HepG2 (cell line): ENCODE data around the gene SLC25A25. TPM values are rescaled to one million over a fixed set of nuclear protein-coding genes. Genes with fewer than 3 reads are reported as not detected.

Experiments
- CSRNP1 ChIP-seq: sonication (generic); formaldehyde crosslinking; IDR thresholded peaks from 2 replicates; pipeline ENCODE4 v1.8.1; 2023; ENCODE audit warnings: mild to moderate bottlenecking, missing genetic modification reagents
- FOXK1 ChIP-seq: sonication (generic); formaldehyde crosslinking; IDR thresholded peaks from 2 replicates; pipeline ENCODE4 v1.4.0; 2020; ENCODE audit warnings: low read depth, missing genetic modification reagents, borderline replicate concordance
- GFI1 ChIP-seq: sonication (generic); formaldehyde crosslinking; IDR thresholded peaks from 2 replicates; pipeline ENCODE4 v1.5.0; 2020; ENCODE audit warnings: missing genetic modification reagents, mild to moderate bottlenecking, borderline replicate concordance
- GRHL1 ChIP-seq: sonication (generic); formaldehyde crosslinking; conservative IDR thresholded peaks from 2 replicates; pipeline ENCODE4 v1.8.0; 2022; ENCODE audit warnings: missing genetic modification reagents
- KAT8 ChIP-seq: IDR thresholded peaks from 2 replicates; pipeline ENCODE4 v1.6.1; 2016; ENCODE audit warnings: missing genetic modification reagents, missing compliant biosample characterization
- KDM2A ChIP-seq: sonication (generic); formaldehyde crosslinking; IDR thresholded peaks from 2 replicates; pipeline ENCODE4 v1.4.0; 2020; ENCODE audit warnings: low read depth, missing genetic modification reagents, borderline replicate concordance
- MYPOP ChIP-seq: sonication (generic); formaldehyde crosslinking; IDR thresholded peaks from 2 replicates; pipeline ENCODE4 v1.8.1; 2023; ENCODE audit warnings: mild to moderate bottlenecking, moderate library complexity, missing genetic modification reagents
- NR2F2 ChIP-seq: IDR thresholded peaks from 2 replicates; pipeline ENCODE4 v1.6.1; 2012; ENCODE audit warnings: low read depth, inconsistent platforms, borderline replicate concordance
- NR2F6 ChIP-seq, 2 experiments: IDR thresholded peaks; 2 replicates each; pipeline ENCODE4 v1.6.1; 2016; ENCODE audit warnings: antibody characterized with exemption in 1 of 2, mild to moderate bottlenecking in 1 of 2
- POLR2A ChIP-seq, 2 experiments: IDR thresholded peaks; 2 replicates each; pipeline ENCODE4 v1.6.1; 2011; ENCODE audit warnings: low read depth in 2 of 2, low read length in 2 of 2, mild to moderate bottlenecking in 1 of 2, moderate library complexity in 1 of 2; ENCODE audit not compliant: insufficient read depth in 1 of 2
- ZEB1 ChIP-seq: IDR thresholded peaks from 2 replicates; pipeline ENCODE4 v1.6.1; 2012; ENCODE audit warnings: mild to moderate bottlenecking, low read depth, inconsistent platforms; ENCODE audit not compliant: insufficient replicate concordance
- ZFP82 ChIP-seq: sonication (generic); formaldehyde crosslinking; IDR thresholded peaks from 2 replicates; pipeline ENCODE4 v1.5.1; 2020; ENCODE audit warnings: mild to moderate bottlenecking, missing genetic modification reagents, borderline replicate concordance
- ZIK1 ChIP-seq: sonication (generic); formaldehyde crosslinking; IDR thresholded peaks from 2 replicates; pipeline ENCODE4 v1.5.0; 2020; ENCODE audit warnings: mild to moderate bottlenecking, low read depth, missing genetic modification reagents, borderline replicate concordance
- ZNF124 ChIP-seq: sonication (generic); formaldehyde crosslinking; IDR thresholded peaks from 2 replicates; pipeline ENCODE4 v1.4.0; 2020; ENCODE audit warnings: missing genetic modification reagents
- ZNF160 ChIP-seq: sonication (generic); formaldehyde crosslinking; IDR thresholded peaks from 2 replicates; pipeline ENCODE4 v1.8.0; 2022; ENCODE audit warnings: mild to moderate bottlenecking, inconsistent platforms, missing genetic modification reagents
- ZNF282 ChIP-seq: fragments of 450-650 bp; IDR thresholded peaks from 2 replicates; pipeline ENCODE4 v1.6.1; 2018; ENCODE audit not compliant: partially characterized antibody
- ZNF652 ChIP-seq: IDR thresholded peaks from 2 replicates; pipeline ENCODE4 v1.6.1; 2016; ENCODE audit warnings: low read depth, borderline replicate concordance
- ZNF850 ChIP-seq: sonication (generic); formaldehyde crosslinking; conservative IDR thresholded peaks from 2 replicates; pipeline ENCODE4 v1.9.0; 2021; ENCODE audit warnings: mild to moderate bottlenecking, missing genetic modification reagents
- ZSCAN21 ChIP-seq: sonication (generic); formaldehyde crosslinking; IDR thresholded peaks from 2 replicates; pipeline ENCODE4 v1.8.0; 2022; ENCODE audit warnings: mild to moderate bottlenecking, missing genetic modification reagents, moderate library complexity, borderline replicate concordance
- ZZZ3 ChIP-seq: sonication (generic); formaldehyde crosslinking; IDR thresholded peaks from 2 replicates; pipeline ENCODE4 v1.4.0; 2020; ENCODE audit warnings: missing genetic modification reagents, mild to moderate bottlenecking, borderline replicate concordance
- polyA plus RNA-seq, 8 experiments: library from polyadenylated mRNA; depleted of rRNA in 3 of 8; stranded (reverse) in 7 of 8; unstranded in 1 of 8; fragments of >200 nt; fragmentation: Illumina TruSeq in 4 of 8; extraction: Trizol in 4 of 8; gene quantifications; 2 replicates each; pipeline versions ENCODE4 v1.2.1 to v1.2.3, GENCODE V29; 2011 to 2016; ENCODE audit warnings: low read depth in 4 of 8, missing spikeins in 1 of 8, mixed read lengths in 1 of 8; ENCODE audit not compliant: insufficient read depth in 1 of 8
- total RNA-seq, 5 experiments: library from RNA; depleted of rRNA; stranded (reverse); fragments of >200 nt; fragmentation: Illumina TruSeq; extraction: Trizol; gene quantifications; 2 replicates each; pipeline ENCODE4 v1.2.3, GENCODE V29; 2016; ENCODE audit warnings: low read depth in 1 of 5
- TF ChIP-seq, protein P1 (sequence below), 2 experiments: sonication (generic) in 1 of 2; formaldehyde crosslinking in 1 of 2; IDR thresholded peaks; 2 replicates each; pipeline versions ENCODE4 v1.4.0 to v1.6.1; 2018 to 2020; ENCODE audit warnings: missing genetic modification reagents in 2 of 2, borderline replicate concordance in 1 of 2, low read depth in 1 of 2, mild to moderate bottlenecking in 1 of 2, missing biosample characterization in 1 of 2
- TF ChIP-seq, protein P2 (sequence below): sonication (generic); formaldehyde crosslinking; IDR thresholded peaks from 2 replicates; pipeline ENCODE4 v1.5.1; 2020; ENCODE audit warnings: missing genetic modification reagents, mild to moderate bottlenecking, borderline replicate concordance

SLC25A25 gene
- total and polyA plus RNA-seq, 2 of the 13 experiments (the other 11 are each of a cell fraction or from before 2014, with no cell fraction given): 10.5 to 24.8 TPM

DNA sequence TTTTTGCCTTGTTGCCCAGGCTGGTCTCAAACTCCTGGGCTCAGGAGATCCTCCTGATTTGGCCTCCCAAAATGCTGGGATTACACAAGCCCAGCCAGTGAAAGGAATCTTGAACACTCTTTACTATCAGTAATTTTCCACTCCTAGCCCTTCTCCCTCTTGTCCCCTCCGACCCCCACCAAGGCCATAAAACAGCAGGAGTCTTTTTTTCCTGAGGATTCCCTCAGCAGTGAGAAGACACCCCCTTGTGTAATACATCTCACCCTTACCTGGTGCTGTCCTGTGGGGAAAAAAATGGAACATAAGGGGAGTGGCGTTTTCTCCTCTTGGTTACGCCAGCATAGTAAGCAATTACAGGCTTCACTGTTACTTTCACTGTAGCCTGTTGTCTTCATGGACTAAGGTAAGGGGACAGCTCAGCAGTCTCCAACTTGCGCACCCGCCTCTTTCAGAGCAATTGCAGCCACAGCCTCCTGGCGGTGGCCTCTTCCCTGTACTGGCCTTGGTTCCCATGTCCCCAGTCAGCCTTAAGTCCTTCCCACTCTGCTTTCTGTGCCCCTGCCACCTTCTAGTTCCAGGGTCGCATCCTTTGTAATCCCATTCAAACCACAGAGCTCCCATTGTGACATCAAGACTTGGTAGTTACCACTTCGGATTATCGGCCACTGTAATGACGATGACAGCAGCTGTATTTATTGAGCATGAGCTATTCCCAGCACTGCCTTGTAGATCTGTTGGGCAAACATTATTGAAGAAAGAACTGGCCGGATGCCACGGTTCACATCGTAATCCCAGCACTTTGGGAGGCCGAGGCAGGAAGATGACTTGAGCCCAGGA is 10.9 kb upstream of the SLC25A25 start (continued):
- TF ChIP-seq, protein P1, sequence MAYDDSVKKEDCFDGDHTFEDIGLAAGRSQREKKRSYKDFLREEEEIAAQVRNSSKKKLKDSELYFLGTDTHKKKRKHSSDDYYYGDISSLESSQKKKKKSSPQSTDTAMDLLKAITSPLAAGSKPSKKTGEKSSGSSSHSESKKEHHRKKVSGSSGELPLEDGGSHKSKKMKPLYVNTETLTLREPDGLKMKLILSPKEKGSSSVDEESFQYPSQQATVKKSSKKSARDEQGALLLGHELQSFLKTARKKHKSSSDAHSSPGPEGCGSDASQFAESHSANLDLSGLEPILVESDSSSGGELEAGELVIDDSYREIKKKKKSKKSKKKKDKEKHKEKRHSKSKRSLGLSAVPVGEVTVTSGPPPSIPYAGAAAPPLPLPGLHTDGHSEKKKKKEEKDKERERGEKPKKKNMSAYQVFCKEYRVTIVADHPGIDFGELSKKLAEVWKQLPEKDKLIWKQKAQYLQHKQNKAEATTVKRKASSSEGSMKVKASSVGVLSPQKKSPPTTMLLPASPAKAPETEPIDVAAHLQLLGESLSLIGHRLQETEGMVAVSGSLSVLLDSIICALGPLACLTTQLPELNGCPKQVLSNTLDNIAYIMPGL (CRISPR knock-in tag; IDR thresholded peaks at IDR 0.05; ENCODE audit: borderline replicate concordance in 1 of 2, low read depth in 1 of 2): peak; percentile 28 to 40; a peak in 2 of 4 replicates
- TF ChIP-seq FOXK1 (no peak), CSRNP1 (CRISPR knock-in tag) (no peak), ZEB1 (peak; percentile 22), KAT8 (CRISPR knock-in tag) (peak; percentile 30; the same call in 1 of the 2 replicates), ZNF160 (no peak), ZSCAN21 (CRISPR knock-in tag) (0 out of 2 replicates have a peak, but pooled peaks have one; percentile 50), ZNF652 (no peak), ZIK1 (CRISPR knock-in tag) (no peak), GFI1 (no peak), MYPOP (CRISPR knock-in tag) (peak; percentile 59; the same call in 1 of the 2 replicates), KDM2A (CRISPR knock-in tag) (no peak), ZNF124 (CRISPR knock-in tag) (no peak), ZNF850 (CRISPR knock-in tag) (no peak), ZZZ3 (CRISPR knock-in tag) (no peak), NR2F6 (IDR thresholded peaks at IDR 0.05) (no peak), NR2F6 (CRISPR knock-in tag; IDR thresholded peaks at IDR 0.05) (no peak), ZFP82 (no peak), GRHL1 (CRISPR knock-in tag) (no peak), POLR2A (IDR thresholded peaks at IDR 0.05; ENCODE audit: insufficient read depth in 1 of 2, low read depth in 2 of 2, low read length in 2 of 2) (no peak), ZNF282 (no peak), NR2F2 (peak; percentile 6; the same call in 1 of the 2 replicates)
- TF ChIP-seq, protein P2, sequence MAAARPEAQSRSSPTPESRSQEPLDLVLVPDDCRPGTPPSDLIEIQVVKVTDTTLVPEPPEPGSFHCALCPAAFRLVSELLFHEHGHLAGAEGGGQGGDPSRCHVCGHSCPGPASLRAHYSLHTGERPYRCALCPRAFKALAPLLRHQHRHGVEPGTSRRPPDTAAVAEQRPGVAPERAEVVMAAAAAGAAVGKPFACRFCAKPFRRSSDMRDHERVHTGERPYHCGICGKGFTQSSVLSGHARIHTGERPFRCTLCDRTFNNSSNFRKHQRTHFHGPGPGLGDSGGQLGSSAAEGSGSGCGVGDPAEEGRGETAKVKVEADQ: no peak
